Hepatocyte (in vitro differentiated cells): ENCODE measurements around the gene RAF1. TPM values are rescaled to one million over a fixed set of nuclear protein-coding genes. Genes with fewer than 3 reads are reported as not detected.

Experiments used
- DNase-seq: peaks from one replicate; pipeline ENCODE4 v3.0.0-alpha.2; 2016; ENCODE audit warnings: low spot score
- H2AFZ ChIP-seq: fragments of 200-600 bp; sonication (generic); 2 replicates; pipeline ENCODE4 v1.6.0; 2016; ENCODE audit warnings: antibody characterized with exemption, mild to moderate bottlenecking
- H3K27ac ChIP-seq: fragments of 200-600 bp; sonication (generic); 2 replicates; pipeline ENCODE4 v1.5.1; 2016; ENCODE audit warnings: mild to moderate bottlenecking
- H3K27me3 ChIP-seq: fragments of 200-600 bp; sonication (generic); 2 replicates; pipeline ENCODE4 v1.6.1; 2016
- H3K36me3 ChIP-seq: fragments of 200-600 bp; sonication (generic); replicated peaks from 2 replicates; pipeline ENCODE4 v1.5.1; 2016; ENCODE audit warnings: low read depth; ENCODE audit not compliant: insufficient read depth
- H3K4me1 ChIP-seq: fragments of 200-600 bp; sonication (generic); 2 replicates; pipeline ENCODE4 v1.5.1; 2016; ENCODE audit warnings: mild to moderate bottlenecking, moderate library complexity; ENCODE audit not compliant: insufficient read depth
- H3K4me2 ChIP-seq: fragments of 200-600 bp; sonication (generic); 2 replicates; pipeline ENCODE4 v1.6.0; 2016
- H3K4me3 ChIP-seq: fragments of 200-600 bp; sonication (generic); 2 replicates; pipeline ENCODE4 v1.5.1; 2016; ENCODE audit warnings: mild to moderate bottlenecking
- H3K79me2 ChIP-seq: fragments of 200-600 bp; sonication (generic); 2 replicates; pipeline ENCODE4 v1.6.0; 2017; ENCODE audit warnings: mild to moderate bottlenecking
- H3K9me2 ChIP-seq: fragments of 200-600 bp; sonication (generic); replicated peaks from 2 replicates; pipeline ENCODE4 v1.6.0; 2017; ENCODE audit warnings: mild to moderate bottlenecking; ENCODE audit not compliant: insufficient read depth
- H3K9me3 ChIP-seq: fragments of 200-600 bp; sonication (generic); 2 replicates; pipeline ENCODE4 v1.5.1; 2016; ENCODE audit warnings: low read depth, mild to moderate bottlenecking
- H4K20me1 ChIP-seq: fragments of 200-600 bp; sonication (generic); 2 replicates; pipeline ENCODE4 v1.6.0; 2016; ENCODE audit warnings: mild to moderate bottlenecking; ENCODE audit not compliant: insufficient read depth, poor library complexity, severe bottlenecking
- CTCF ChIP-seq: fragments of 200-600 bp; sonication (generic); IDR thresholded peaks from 2 replicates; pipeline ENCODE4 v1.5.1; 2016; ENCODE audit warnings: antibody characterized with exemption, mild to moderate bottlenecking; ENCODE audit not compliant: poor library complexity
- EZH2 ChIP-seq: fragments of 200-600 bp; sonication (generic); IDR thresholded peaks from 2 replicates; pipeline ENCODE4 v1.6.1; 2016; ENCODE audit warnings: antibody characterized with exemption, mild to moderate bottlenecking, borderline replicate concordance
- EZH2phosphoT487 ChIP-seq: fragments of 200-600 bp; sonication (generic); IDR thresholded peaks from one replicate; pipeline ENCODE4 v1.6.1; 2018; ENCODE audit warnings: antibody characterized with exemption, mild to moderate bottlenecking, low read depth, moderate library complexity; ENCODE audit not compliant: unreplicated experiment, severe bottlenecking
- WGBS: methylation state at CpG from one replicate; pipeline ENCODE4 v1.1.6; 2016; ENCODE audit warnings: low lambda C conversion rate; ENCODE audit errors: missing lambda C conversion rate; 5-methylcytosine and 5-hydroxymethylcytosine counted together
- polyA plus RNA-seq: library from polyadenylated mRNA; unstranded; fragments of >200 nt; fragmentation: Nextera tagmentation; extraction: Ambion mirVana; gene quantifications from 2 replicates; pipeline ENCODE4 v1.2.1, GENCODE V29; 2016
- total RNA-seq: library from RNA; depleted of rRNA; stranded (reverse); fragments of >200 nt; gene quantifications from 2 replicates; pipeline ENCODE4 v1.2.3, GENCODE V29; 2014

RAF1 gene
- total RNA-seq: 114 and 118 TPM in 2 replicates
- 78.0 and 79.8 TPM in 2 replicates for polyA plus RNA-seq

GRCh38 chr3:12663936-12664908 lies at the start of gene RAF1:
Gene RAF1 (minus strand): TSS chr3:12664117. CDS start chr3:12618721, 45,396 bp downstream.
- peaks cover 23% of the 10 kb centered on the region for H3K4me1 ChIP-seq
- TF ChIP-seq CTCF (no peak), EZH2 (no peak), EZH2phosphoT487 (no peak)
- H3K9me3 ChIP-seq: no peaks in the 10 kb centered on the region
- peak within 1 kb of the TSS; percentile 97 for H3K27ac ChIP-seq
- H3K9me2 ChIP-seq: no peaks in the 10 kb centered on the region
- H3K79me2 ChIP-seq: peaks cover 44% of the 10 kb centered on the region
- H3K36me3 ChIP-seq: no peaks in the 10 kb centered on the region
- no peaks in the 10 kb centered on the region for H3K27me3 ChIP-seq
- WGBS: 5% methylated on average over 62 of the region's 62 CpGs
- H2AFZ ChIP-seq: peak within 1 kb of the TSS; percentile 69
- H4K20me1 ChIP-seq: peaks cover 26% of the 10 kb centered on the region
- DNase-seq: peak; percentile 99
- peak within 1 kb of the TSS; percentile 94 for H3K4me2 ChIP-seq
- peak within 1 kb of the TSS; percentile 46 for H3K4me3 ChIP-seq

GRCh38 chr3:12710062-12710461 lies 46.1 kb upstream of the RAF1 start:
- Histone ChIP-seq H3K27me3 (no peaks in the 10 kb centered on the region), H3K27ac (no peak overlapping the region), H4K20me1 (no peaks in the 10 kb centered on the region), H3K4me2 (no peak overlapping the region), H3K4me3 (no peak overlapping the region), H3K9me3 (no peaks in the 10 kb centered on the region), H3K79me2 (no peaks in the 10 kb centered on the region), H3K36me3 (no peaks in the 10 kb centered on the region), H2AFZ (no peak overlapping the region), H3K9me2 (no peaks in the 10 kb centered on the region), H3K4me1 (no peaks in the 10 kb centered on the region)
- no peak for TF ChIP-seq EZH2
- no peak for TF ChIP-seq EZH2phosphoT487
- no peak for TF ChIP-seq CTCF
- no peak for DNase-seq
- 82% methylated on average over 4 of the region's 4 CpGs for WGBS

GRCh38 chr3:12709334-12709733 lies 45.4 kb upstream of the RAF1 start:
- H3K9me2 ChIP-seq: no peaks in the 10 kb centered on the region
- no peak overlapping the region for H3K27ac ChIP-seq
- H3K27me3 ChIP-seq: no peaks in the 10 kb centered on the region
- TF ChIP-seq CTCF: no peak
- no peak for TF ChIP-seq EZH2
- no peak for TF ChIP-seq EZH2phosphoT487
- H4K20me1 ChIP-seq: no peaks in the 10 kb centered on the region
- H3K36me3 ChIP-seq: no peaks in the 10 kb centered on the region
- no peak overlapping the region for H2AFZ ChIP-seq
- DNase-seq: no peak
- H3K4me3 ChIP-seq: no peak overlapping the region
- no peaks in the 10 kb centered on the region for H3K9me3 ChIP-seq
- no peaks in the 10 kb centered on the region for H3K79me2 ChIP-seq
- WGBS: 90% methylated on average over 3 of the region's 3 CpGs
- H3K4me1 ChIP-seq: no peaks in the 10 kb centered on the region
- no peak overlapping the region for H3K4me2 ChIP-seq
